SU-DHL-6 (cell line): ENCODE measurements around the gene PHOX2B.

ENCODE experiments used
- H2AFZ ChIP-seq: fragments of 200-600 bp; sonication (generic); 2 replicates; pipeline ENCODE4 v1.6.1; 2014; ENCODE audit warnings: low read depth, mild to moderate bottlenecking, moderate library complexity, mixed read lengths, antibody characterized with exemption, low read length; ENCODE audit not compliant: severe bottlenecking
- H3F3A ChIP-seq: fragments of 200-600 bp; shearing (Covaris generic); 2 replicates; pipeline ENCODE4 v1.6.0; 2016; ENCODE audit warnings: antibody characterized with exemption, mild to moderate bottlenecking; ENCODE audit not compliant: insufficient read depth
- H3K27ac ChIP-seq: fragments of 200-600 bp; sonication (generic); 2 replicates; pipeline ENCODE4 v1.5.1; 2016; ENCODE audit warnings: low read depth, mild to moderate bottlenecking, low read length, moderate library complexity, mixed read lengths
- H3K27me3 ChIP-seq: fragments of 200-600 bp; sonication (generic), shearing (Covaris generic); 2 replicates; pipeline ENCODE4 v1.6.0; 2014; ENCODE audit warnings: mild to moderate bottlenecking, low read length
- H3K36me3 ChIP-seq: fragments of 200-600 bp; sonication (generic); 2 replicates; pipeline ENCODE4 v1.6.1; 2014; ENCODE audit warnings: mild to moderate bottlenecking, low read length, mixed read lengths
- H3K4me2 ChIP-seq: fragments of 300-600, 200-600 bp; shearing (Covaris generic), sonication (generic); 2 replicates; pipeline ENCODE4 v1.6.0; 2014; ENCODE audit warnings: low read length, low read depth, mild to moderate bottlenecking; ENCODE audit not compliant: poor library complexity, severe bottlenecking
- H3K4me3 ChIP-seq: fragments of 200-600 bp; sonication (generic); 2 replicates; pipeline ENCODE4 v1.5.1; 2014; ENCODE audit warnings: antibody characterized with exemption, low read length, mild to moderate bottlenecking, mixed read lengths; ENCODE audit not compliant: insufficient read depth, poor library complexity, severe bottlenecking
- H3K79me2 ChIP-seq: fragments of 200-600 bp; sonication (generic); 2 replicates; pipeline ENCODE4 v1.6.1; 2014; ENCODE audit warnings: mild to moderate bottlenecking, low read length, moderate library complexity; ENCODE audit not compliant: insufficient read depth
- H3K9ac ChIP-seq: fragments of 200-600 bp; sonication (generic); 2 replicates; pipeline ENCODE4 v1.7.0; 2014; ENCODE audit warnings: mild to moderate bottlenecking, low read length
- H3K9me2 ChIP-seq: fragments of 200-600 bp; sonication (generic); replicated peaks from 2 replicates; pipeline ENCODE4 v1.6.1; 2014; ENCODE audit warnings: low read length; ENCODE audit not compliant: insufficient read depth
- H3K9me3 ChIP-seq: fragments of 200-600 bp; sonication (generic); 2 replicates; pipeline ENCODE4 v1.6.1; 2014; ENCODE audit warnings: low read length, mixed read lengths; ENCODE audit not compliant: insufficient read depth
- H4K20me1 ChIP-seq: fragments of 200-600 bp; sonication (generic); 2 replicates; pipeline ENCODE4 v1.6.1; 2014; ENCODE audit warnings: low read depth, mild to moderate bottlenecking, antibody characterized with exemption, low read length, moderate library complexity, mixed read lengths
- CTCF ChIP-seq: fragments of 200-600 bp; sonication (generic); IDR thresholded peaks from one replicate; pipeline ENCODE4 v1.5.1; 2017; ENCODE audit warnings: antibody characterized with exemption, mild to moderate bottlenecking, low read length, moderate library complexity; ENCODE audit not compliant: insufficient read depth, poor library complexity, severe bottlenecking
- EZH2phosphoT487 ChIP-seq: fragments of 200-600 bp; sonication (generic), shearing (Covaris generic); conservative IDR thresholded peaks from 2 replicates; pipeline ENCODE4 v1.6.1; 2018; ENCODE audit warnings: mild to moderate bottlenecking, antibody characterized with exemption, low read length, moderate library complexity, mixed read lengths

Gene PHOX2B

GRCh38 chr4:41751449-41752061, 3.0 kb upstream of the PHOX2B start:
- Histone ChIP-seq H3K4me3 (no peak overlapping the region), H3K9ac (no peak overlapping the region), H3K27me3 (no peaks in the 10 kb centered on the region), H3K36me3 (no peaks in the 10 kb centered on the region), H3K9me3 (no peaks in the 10 kb centered on the region), H3F3A (no peaks in the 10 kb centered on the region), H3K27ac (no peak overlapping the region), H3K4me2 (no peak overlapping the region), H4K20me1 (no peaks in the 10 kb centered on the region), H3K79me2 (no peaks in the 10 kb centered on the region), H2AFZ (no peak overlapping the region), H3K9me2 (no peaks in the 10 kb centered on the region)
- TF ChIP-seq CTCF: no peak
- TF ChIP-seq EZH2phosphoT487: no peak

GRCh38 chr4:41750626-41751448, 2.3 kb upstream of the PHOX2B start:
- H2AFZ ChIP-seq: no peak overlapping the region
- H3K36me3 ChIP-seq: no peaks in the 10 kb centered on the region
- no peak for TF ChIP-seq CTCF
- TF ChIP-seq EZH2phosphoT487: no peak
- no peak overlapping the region for H3K9ac ChIP-seq
- no peaks in the 10 kb centered on the region for H3K9me3 ChIP-seq
- H4K20me1 ChIP-seq: no peaks in the 10 kb centered on the region
- no peaks in the 10 kb centered on the region for H3K9me2 ChIP-seq
- H3F3A ChIP-seq: no peaks in the 10 kb centered on the region
- no peaks in the 10 kb centered on the region for H3K79me2 ChIP-seq
- H3K4me3 ChIP-seq: no peak overlapping the region
- no peak overlapping the region for H3K4me2 ChIP-seq
- H3K27ac ChIP-seq: no peak overlapping the region
- H3K27me3 ChIP-seq: no peaks in the 10 kb centered on the region

- no peaks in the 10 kb centered on the region for H3K36me3 ChIP-seq
- no peaks in the 10 kb centered on the region for H3K27me3 ChIP-seq
- H3K4me2 ChIP-seq: no peak overlapping the region
- no peaks in the 10 kb centered on the region for H3K9me3 ChIP-seq
- H3K79me2 ChIP-seq: no peaks in the 10 kb centered on the region
- H3K27ac ChIP-seq: no peak overlapping the region
- no peaks in the 10 kb centered on the region for H4K20me1 ChIP-seq
- H3K4me3 ChIP-seq: no peak overlapping the region
- no peaks in the 10 kb centered on the region for H3K9me2 ChIP-seq
- no peak overlapping the region for H2AFZ ChIP-seq
- TF ChIP-seq EZH2phosphoT487 (no peak), CTCF (no peak)
- no peaks in the 10 kb centered on the region for H3F3A ChIP-seq
- H3K9ac ChIP-seq: no peak overlapping the region
These were observed 1.6 kb upstream of the PHOX2B start for GRCh38 chr4:41750121-41750625.
